ENCODE results near the gene RHBDL3. TPM values are rescaled to one million over a fixed set of nuclear protein-coding genes. Genes with fewer than 3 reads are reported as not detected.

Gene RHBDL3
- total and polyA plus RNA-seq, 2 of the 8 experiments (the other 6 are each of a cell fraction or from before 2014, with no cell fraction given) = 9.6 to 12.2 TPM

DNA sequence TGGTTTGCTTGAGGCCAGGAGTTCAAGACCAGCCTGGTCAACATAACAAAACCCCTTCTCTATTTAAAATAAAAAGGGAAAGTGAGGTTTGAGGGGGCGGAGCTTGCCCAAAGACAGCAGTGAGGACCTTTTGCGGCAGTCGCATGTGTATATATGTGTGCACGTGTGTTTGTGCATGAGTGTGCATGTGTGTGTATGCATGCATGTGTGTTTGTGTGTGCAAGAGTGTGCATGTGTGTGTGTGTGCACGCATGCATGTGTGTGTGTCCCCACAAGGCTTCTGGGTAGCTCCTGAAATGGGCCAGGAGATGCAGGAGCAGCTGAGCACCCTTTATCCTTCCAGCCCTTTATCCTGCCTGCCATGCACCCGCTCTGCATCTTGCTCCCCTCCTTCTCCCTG lies 9.0 kb downstream of the RHBDL3 start:
- Histone ChIP-seq H3K27ac (ENCODE audit: low read depth, low read length) (no peak overlapping the region), H3K27me3 (replicated peaks in 1 of 4; ENCODE audit: control insufficient read depth in 3 of 4, extremely low read depth in 1 of 4, insufficient read depth in 3 of 4, low read length in 3 of 4) (peaks cover 0 to 2% (median 0%) of the 10 kb centered on the region in 4 experiments; a peak in 3 of 7 replicates), H3K4me3 (ENCODE audit: extremely low read depth in 1 of 4, insufficient read depth in 2 of 4, low read depth in 3 of 4, low read length in 4 of 4) (no peak overlapping the region), H3K4ac (replicated peaks; ENCODE audit: insufficient read length, low read depth, low read length) (no peak overlapping the region), H2AK5ac (ENCODE audit: low read depth, low read length) (peak overlapping the region; percentile 95; the same call in 1 of the 2 replicates), H4K8ac (ENCODE audit: extremely low read depth, insufficient read depth, low read length) (no peak overlapping the region), H3K14ac (ENCODE audit: insufficient read length) (no peak overlapping the region), H2BK12ac (ENCODE audit: low read depth, low read length) (peak overlapping the region; percentile 95; the same call in 1 of the 2 replicates), H2BK15ac (ENCODE audit: low read length) (peak overlapping the region; percentile 99), H2AFZ (ENCODE audit: low read length) (no peak overlapping the region), H4K91ac (replicated peaks; ENCODE audit: insufficient read length, low read length) (peak overlapping the region; percentile 79), H2BK5ac (ENCODE audit: low read depth, low read length) (peak overlapping the region; percentile 55; the same call in 1 of the 2 replicates), H3K79me1 (ENCODE audit: low read depth, low read length) (peaks cover 5% of the 10 kb centered on the region), H3K9me3 (ENCODE audit: insufficient read depth in 2 of 2, low read depth in 1 of 2, low read length in 1 of 2) (no peaks in the 10 kb centered on the region), H3K23ac (ENCODE audit: insufficient read length) (no peak overlapping the region), H3K23me2 (ENCODE audit: low read depth, low read length) (no peaks in the 10 kb centered on the region), H4K20me1 (replicated peaks in 1 of 2; ENCODE audit: control insufficient read depth in 1 of 2, insufficient read depth in 2 of 2, low read length in 2 of 2) (peaks cover 3% of the 10 kb centered on the region in 2 experiments), H3K79me2 (ENCODE audit: control insufficient read depth in 1 of 2, insufficient read depth in 2 of 2, low read length in 2 of 2) (peaks cover 0 to 9% of the 10 kb centered on the region in 2 experiments; a peak in 1 of 4 replicates), H3K18ac (ENCODE audit: extremely low read depth, low read length) (peak overlapping the region; percentile 55; the same call in 1 of the 2 replicates), H3K4me1 (replicated peaks in 1 of 4; ENCODE audit: control insufficient read depth in 3 of 4, insufficient read depth in 4 of 4, low read length in 3 of 4) (peaks cover 11 to 35% (median 26%) of the 10 kb centered on the region in 4 experiments), H3K9ac (replicated peaks in 1 of 4; ENCODE audit: extremely low read depth in 1 of 4, low read depth in 3 of 4, low read length in 3 of 4) (no peak overlapping the region), H3K4me2 (ENCODE audit: insufficient read depth in 1 of 2, low read depth in 2 of 2, low read length in 2 of 2) (peak overlapping the region in 1 of 2 experiments; percentile 44; a peak in 2 of 4 replicates), H2BK20ac (ENCODE audit: low read length) (peak overlapping the region; percentile 96), H4K5ac (ENCODE audit: insufficient read length, low read depth, low read length) (no peak overlapping the region), H3K56ac (replicated peaks; ENCODE audit: insufficient read length, low read depth, low read length) (no peak overlapping the region), H2BK120ac (replicated peaks; ENCODE audit: low read depth, low read length) (peak overlapping the region; percentile 22), H3K36me3 (ENCODE audit: control insufficient read depth in 2 of 4, insufficient read depth in 4 of 4, low read length in 3 of 4) (no peaks in the 10 kb centered on the region)
- ChIA-PET POLR2A (ENCODE audit: partially characterized antibody) (interaction anchor here (1.1 to 2.2 kb wide), 3 partner anchors 8 to 77 kb away, joined by 3 to 13 read pairs (median 3); partner anchors contain the start of gene RHBDL3), CTCF (ENCODE audit: partially characterized antibody) (interaction anchor here (1.0 to 4.3 kb wide), 7 partner anchors 10 to 45 kb away, joined by 3 to 15 read pairs (median 3); no protein-coding TSS in a partner anchor)
- no peak for FAIRE-seq
- WGBS, 2 experiments (ENCODE audit: extremely low coverage in 1 of 2, insufficient coverage in 1 of 2, insufficient read length in 1 of 2, insufficient replicate concordance in 2 of 2, low coverage in 1 of 2, low lambda C conversion rate in 2 of 2, missing lambda C conversion rate in 1 of 2) = 84% methylated on average over 6 of the region's 6 CpGs; no CpG with 5 or more reads in 1 of the 2 experiments
- TF ChIP-seq CEBPB (IDR thresholded peaks at IDR 0.05; ENCODE audit: low read depth, low read length) = no peak
- TF ChIP-seq BCL11A (IDR thresholded peaks at IDR 0.05; ENCODE audit: low read depth in 2 of 2, low read length in 2 of 2) = no peak
- no peak for TF ChIP-seq POLR2A (IDR thresholded peaks at IDR 0.05; ENCODE audit: control extremely low read depth in 1 of 2, low read depth in 2 of 2, low read length in 2 of 2)
- no peak for TF ChIP-seq GABPA (IDR thresholded peaks at IDR 0.05; ENCODE audit: borderline replicate concordance, insufficient read depth, low read length)
- TF ChIP-seq CHD2 (IDR thresholded peaks at IDR 0.05; ENCODE audit: low read length) = no peak
- DNase-seq (ENCODE audit: low read depth in 1 of 2, low spot score in 2 of 2) = no peak
